GM23248 (cell line): ENCODE data around the gene PIGM. TPM values are rescaled to one million over a fixed set of nuclear protein-coding genes. Genes with fewer than 3 reads are reported as not detected.

Source experiments
- DNase-seq: peaks from one replicate; pipeline ENCODE4 v3.0.0-alpha.2; 2015
- H2AFZ ChIP-seq: fragments of 200-600 bp; sonication (generic); 2 replicates; pipeline ENCODE4 v1.6.1; 2016; ENCODE audit warnings: antibody characterized with exemption
- H3F3A ChIP-seq: fragments of 200-600 bp; sonication (generic); 2 replicates; pipeline ENCODE4 v1.6.1; 2016; ENCODE audit warnings: mild to moderate bottlenecking, antibody characterized with exemption, mixed run types; ENCODE audit not compliant: insufficient read depth
- H3K27ac ChIP-seq: fragments of 200-600 bp; sonication (generic); 2 replicates; pipeline ENCODE4 v1.5.1; 2016; ENCODE audit warnings: mild to moderate bottlenecking
- H3K27me3 ChIP-seq: fragments of 200-600 bp; sonication (generic); replicated peaks from 2 replicates; pipeline ENCODE4 v1.6.1; 2016; ENCODE audit warnings: mild to moderate bottlenecking; ENCODE audit not compliant: insufficient read depth
- H3K36me3 ChIP-seq: fragments of 200-600 bp; sonication (generic); 2 replicates; pipeline ENCODE4 v1.6.1; 2016; ENCODE audit warnings: low read depth, mild to moderate bottlenecking
- H3K4me1 ChIP-seq: fragments of 200-600 bp; sonication (generic); 2 replicates; pipeline ENCODE4 v1.6.1; 2016; ENCODE audit warnings: mild to moderate bottlenecking; ENCODE audit not compliant: insufficient read depth
- H3K4me2 ChIP-seq: fragments of 200-600 bp; sonication (generic); one replicate; pipeline ENCODE4 v1.6.1; 2016; ENCODE audit warnings: mild to moderate bottlenecking; ENCODE audit not compliant: unreplicated experiment
- H3K4me3 ChIP-seq: fragments of 200-600 bp; sonication (generic); 2 replicates; pipeline ENCODE4 v1.5.1; 2016; ENCODE audit warnings: mild to moderate bottlenecking
- H3K79me2 ChIP-seq: fragments of 200-600 bp; sonication (generic); 2 replicates; pipeline ENCODE4 v1.6.1; 2016; ENCODE audit warnings: mild to moderate bottlenecking; ENCODE audit not compliant: insufficient read depth
- H3K9ac ChIP-seq: fragments of 200-600 bp; sonication (generic); 2 replicates; pipeline ENCODE4 v1.6.1; 2016; ENCODE audit warnings: mild to moderate bottlenecking
- H3K9me2 ChIP-seq: fragments of 200-600 bp; sonication (generic); 2 replicates; pipeline ENCODE4 v1.6.1; 2016; ENCODE audit warnings: mixed run types, mild to moderate bottlenecking, moderate library complexity; ENCODE audit not compliant: insufficient read depth
- H3K9me3 ChIP-seq: fragments of 200-600 bp; sonication (generic); one replicate; pipeline ENCODE4 v1.6.1; 2017; ENCODE audit warnings: low read depth
- H4K20me1 ChIP-seq: fragments of 200-600 bp; sonication (generic); 2 replicates; pipeline ENCODE4 v1.6.0; 2016; ENCODE audit not compliant: insufficient read depth
- EZH2 ChIP-seq: fragments of 200-600 bp; sonication (generic); IDR thresholded peaks from 2 replicates; pipeline ENCODE4 v1.6.1; 2018; ENCODE audit warnings: antibody characterized with exemption, mild to moderate bottlenecking; ENCODE audit not compliant: insufficient read depth, poor library complexity, severe bottlenecking
- EZH2phosphoT487 ChIP-seq: fragments of 200-600 bp; sonication (generic); IDR thresholded peaks from 2 replicates; pipeline ENCODE4 v1.6.1; 2018; ENCODE audit warnings: antibody characterized with exemption, moderate library complexity, mild to moderate bottlenecking, low read depth; ENCODE audit not compliant: insufficient read depth
- WGBS, 2 experiments: methylation state at CpG; one replicate each; pipeline ENCODE4 v1.1.6; 2015 to 2017; ENCODE audit warnings: low lambda C conversion rate in 2 of 2, low coverage in 1 of 2; ENCODE audit errors: missing lambda C conversion rate in 2 of 2; 5-methylcytosine and 5-hydroxymethylcytosine counted together
- in situ Hi-C: fragments of 300-500 bp; cut with MboI; formaldehyde crosslinking; loops from 2 replicates; pipeline ENCODE4 v1.15.0; 2020
- polyA plus RNA-seq: library from polyadenylated mRNA; unstranded; fragments of >200 nt; fragmentation: Nextera tagmentation; extraction: Ambion mirVana; gene quantifications from 2 replicates; pipeline ENCODE4 v1.2.1, GENCODE V29; 2016
- total RNA-seq: library from RNA; depleted of rRNA; stranded (reverse); fragments of >200 nt; shearing (Covaris generic); gene quantifications from 2 replicates; pipeline ENCODE4 v1.2.3, GENCODE V29; 2014

Gene PIGM
- total and polyA plus RNA-seq, 2 experiments from 2014 or later = 5.4 to 5.5 TPM

DNA sequence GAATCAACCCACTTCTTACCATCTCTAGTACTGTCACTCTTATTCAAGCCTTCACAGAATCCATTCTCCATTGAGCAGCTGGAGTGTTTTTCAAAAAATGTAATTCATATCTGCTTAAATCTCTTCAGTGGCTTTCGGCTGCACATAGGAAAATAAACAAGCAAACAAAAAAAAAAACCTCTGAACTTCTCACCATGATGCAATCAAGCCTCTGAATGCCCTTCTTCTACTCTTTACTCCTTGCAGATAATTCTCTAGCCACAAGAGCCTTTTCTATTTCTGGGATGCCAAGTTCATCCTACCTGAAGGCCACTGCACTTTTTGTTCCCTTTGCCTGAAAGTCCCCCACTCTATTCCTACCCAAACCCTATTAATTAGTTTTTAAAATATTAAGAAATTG is 14.2 kb downstream of the PIGM start:
- WGBS, 2 experiments = 71 to 79% methylated on average over 1 of the region's 1 CpG
- no peaks in the 10 kb centered on the region for H4K20me1 ChIP-seq
- no peaks in the 10 kb centered on the region for H3K9me3 ChIP-seq
- DNase-seq = no peak
- no peak overlapping the region for H3K9ac ChIP-seq
- peaks cover 10% of the 10 kb centered on the region; the same call in 1 of the 2 replicates for H3F3A ChIP-seq
- H3K36me3 ChIP-seq = no peaks in the 10 kb centered on the region
- H3K79me2 ChIP-seq = no peaks in the 10 kb centered on the region
- in situ Hi-C loops = loop anchor here (25.0 kb wide), 1 partner anchor 855 kb away; the partner anchor contains the start of gene CADM3
- H3K4me1 ChIP-seq = peaks cover 14% of the 10 kb centered on the region
- H2AFZ ChIP-seq = no peak overlapping the region
- no peak overlapping the region for H3K27ac ChIP-seq
- H3K4me3 ChIP-seq = no peak overlapping the region
- TF ChIP-seq EZH2 (no peak), EZH2phosphoT487 (no peak)
- H3K27me3 ChIP-seq = no peaks in the 10 kb centered on the region
- no peaks in the 10 kb centered on the region for H3K9me2 ChIP-seq
- no peak overlapping the region for H3K4me2 ChIP-seq

GRCh38 chr1:160011781-160012180 is 20.0 kb downstream of the PIGM start:
- WGBS, 2 experiments = 47 to 52% methylated on average over 3 of the region's 3 CpGs
- H3K9me2 ChIP-seq = no peaks in the 10 kb centered on the region
- no peak overlapping the region for H2AFZ ChIP-seq
- no peak for DNase-seq
- H3K27me3 ChIP-seq = no peaks in the 10 kb centered on the region
- H3K79me2 ChIP-seq = no peaks in the 10 kb centered on the region
- no peaks in the 10 kb centered on the region for H3F3A ChIP-seq
- no peaks in the 10 kb centered on the region for H3K36me3 ChIP-seq
- H3K4me3 ChIP-seq = no peak overlapping the region
- H4K20me1 ChIP-seq = no peaks in the 10 kb centered on the region
- H3K27ac ChIP-seq = no peak overlapping the region
- no peak overlapping the region for H3K9ac ChIP-seq
- H3K4me2 ChIP-seq = no peak overlapping the region
- H3K9me3 ChIP-seq = no peaks in the 10 kb centered on the region
- TF ChIP-seq EZH2 (no peak), EZH2phosphoT487 (no peak)
- in situ Hi-C loops = loop anchor here (25.0 kb wide), 1 partner anchor 849 kb away; the partner anchor contains the start of gene CADM3
- H3K4me1 ChIP-seq = no peaks in the 10 kb centered on the region

- no peak for TF ChIP-seq EZH2phosphoT487
- TF ChIP-seq EZH2 = no peak
- Histone ChIP-seq H3K27ac (no peak overlapping the region), H3K4me3 (no peak overlapping the region), H3K9me3 (no peaks in the 10 kb centered on the region), H3K79me2 (no peaks in the 10 kb centered on the region), H4K20me1 (no peaks in the 10 kb centered on the region), H3K9me2 (no peaks in the 10 kb centered on the region), H2AFZ (no peak overlapping the region), H3K4me1 (no peaks in the 10 kb centered on the region), H3K4me2 (no peak overlapping the region), H3K27me3 (no peaks in the 10 kb centered on the region), H3K9ac (no peak overlapping the region), H3F3A (no peaks in the 10 kb centered on the region), H3K36me3 (no peaks in the 10 kb centered on the region)
- no peak for DNase-seq
- WGBS, 2 experiments = 29 to 31% methylated on average over 2 of the region's 2 CpGs
- in situ Hi-C loops = loop anchor here (5.0 to 25.0 kb wide), 3 partner anchors 72 to 848 kb away; partner anchors contain the start of gene CADM3
Measured at GRCh38 chr1:160009801-160010200, 22.0 kb downstream of the PIGM start.

DNA sequence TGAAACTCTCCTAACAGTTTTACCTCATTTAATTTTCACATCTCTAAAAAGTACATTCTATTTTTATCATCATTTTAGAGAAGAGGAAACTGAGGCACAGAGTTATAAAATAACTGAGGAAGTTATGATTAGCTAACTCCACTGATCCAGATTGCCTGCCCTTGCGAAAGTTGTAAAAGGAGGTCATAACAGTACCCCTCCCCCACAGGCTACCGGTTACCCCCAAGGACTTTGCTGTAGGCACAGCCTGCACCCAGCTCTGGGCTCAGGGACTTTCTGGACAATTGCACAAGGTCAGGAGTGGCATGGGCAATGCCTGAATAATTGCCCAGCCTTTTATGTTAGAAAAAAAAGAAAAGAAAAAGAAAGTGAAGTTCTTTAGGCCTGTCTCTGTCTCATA is 22.7 kb downstream of the PIGM start:
- H3K27me3 ChIP-seq = no peaks in the 10 kb centered on the region
- no peaks in the 10 kb centered on the region for H4K20me1 ChIP-seq
- WGBS, 2 experiments = 43 to 44% methylated on average over 2 of the region's 2 CpGs
- H3K27ac ChIP-seq = no peak overlapping the region
- in situ Hi-C loops = loop anchor here (5.0 to 25.0 kb wide), 3 partner anchors 72 to 847 kb away; partner anchors contain the start of gene CADM3
- H3F3A ChIP-seq = no peaks in the 10 kb centered on the region
- no peaks in the 10 kb centered on the region for H3K9me2 ChIP-seq
- no peaks in the 10 kb centered on the region for H3K4me1 ChIP-seq
- H2AFZ ChIP-seq = no peak overlapping the region
- H3K9ac ChIP-seq = no peak overlapping the region
- no peak for DNase-seq
- H3K4me3 ChIP-seq = no peak overlapping the region
- TF ChIP-seq EZH2 = no peak
- TF ChIP-seq EZH2phosphoT487 = no peak
- H3K4me2 ChIP-seq = no peak overlapping the region
- H3K79me2 ChIP-seq = no peaks in the 10 kb centered on the region
- H3K9me3 ChIP-seq = no peaks in the 10 kb centered on the region
- H3K36me3 ChIP-seq = no peaks in the 10 kb centered on the region
